ENCODE data around the gene ITCH.
"Not testable (repeated sequence)": the region's sequence is repeated elsewhere in the genome, so short reads cannot be mapped to it uniquely, and the experiment has no call there.

DNA sequence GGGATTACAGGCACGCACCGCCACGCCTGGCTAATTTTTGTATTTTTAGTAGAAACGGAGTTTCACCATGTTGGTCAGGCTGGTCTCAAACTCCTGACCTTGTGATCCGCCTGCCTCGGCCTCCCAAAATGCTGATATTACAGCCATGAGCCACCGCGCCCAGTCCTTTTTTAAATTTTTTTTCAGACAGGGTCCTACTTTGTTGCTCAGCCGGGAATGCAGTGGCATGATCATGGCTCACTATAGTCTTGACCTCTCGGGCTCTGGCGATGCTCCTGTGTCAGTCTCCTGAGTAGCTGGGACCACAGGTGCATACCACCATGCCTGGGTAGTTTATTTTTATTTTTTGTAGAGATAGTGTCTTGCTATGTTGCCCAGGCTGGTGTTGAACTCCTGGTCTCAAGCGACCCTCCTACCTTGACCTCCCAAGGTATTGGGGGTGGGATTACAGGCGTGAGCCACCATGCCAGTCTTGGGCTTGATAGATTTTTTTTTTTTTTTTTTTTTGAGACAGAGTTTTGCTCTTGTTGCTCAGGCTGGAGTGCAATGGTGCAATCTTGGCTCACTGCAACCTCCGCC lies 19.9 kb downstream of the ITCH start:
- TF ChIP-seq, protein P1, sequence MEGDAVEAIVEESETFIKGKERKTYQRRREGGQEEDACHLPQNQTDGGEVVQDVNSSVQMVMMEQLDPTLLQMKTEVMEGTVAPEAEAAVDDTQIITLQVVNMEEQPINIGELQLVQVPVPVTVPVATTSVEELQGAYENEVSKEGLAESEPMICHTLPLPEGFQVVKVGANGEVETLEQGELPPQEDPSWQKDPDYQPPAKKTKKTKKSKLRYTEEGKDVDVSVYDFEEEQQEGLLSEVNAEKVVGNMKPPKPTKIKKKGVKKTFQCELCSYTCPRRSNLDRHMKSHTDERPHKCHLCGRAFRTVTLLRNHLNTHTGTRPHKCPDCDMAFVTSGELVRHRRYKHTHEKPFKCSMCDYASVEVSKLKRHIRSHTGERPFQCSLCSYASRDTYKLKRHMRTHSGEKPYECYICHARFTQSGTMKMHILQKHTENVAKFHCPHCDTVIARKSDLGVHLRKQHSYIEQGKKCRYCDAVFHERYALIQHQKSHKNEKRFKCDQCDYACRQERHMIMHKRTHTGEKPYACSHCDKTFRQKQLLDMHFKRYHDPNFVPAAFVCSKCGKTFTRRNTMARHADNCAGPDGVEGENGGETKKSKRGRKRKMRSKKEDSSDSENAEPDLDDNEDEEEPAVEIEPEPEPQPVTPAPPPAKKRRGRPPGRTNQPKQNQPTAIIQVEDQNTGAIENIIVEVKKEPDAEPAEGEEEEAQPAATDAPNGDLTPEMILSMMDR (IDR thresholded peaks at IDR 0.05; ENCODE audit: poor library complexity), result not testable (repeated sequence)
- not testable (repeated sequence) for TF ChIP-seq EZH2 (IDR thresholded peaks at IDR 0.05; ENCODE audit: borderline replicate concordance); EZH2phosphoT487 (IDR thresholded peaks at IDR 0.05; ENCODE audit: low read depth, severe bottlenecking, unreplicated experiment)
